CD4-positive, alpha-beta T cell treated with Interleukin-15 for 4 hours (primary cell): ENCODE data around the gene CLCN7.
"Not testable (repeated sequence)": the region's sequence is repeated elsewhere in the genome, so short reads cannot be mapped to it uniquely, and the experiment has no call there.

ENCODE experiments used
- DNase-seq: peaks from one replicate; pipeline ENCODE4 v3.0.0-alpha.2; 2020; ENCODE audit warnings: low spot score

Gene CLCN7

GRCh38 chr16:1487395-1488053 is 12.7 kb upstream of the CLCN7 start:
- DNase-seq: no peak

- no peak for DNase-seq
Measured at GRCh38 chr16:1486551-1487390, 11.9 kb upstream of the CLCN7 start.

- no peak for DNase-seq
Measured at GRCh38 chr16:1485847-1486496, 11.1 kb upstream of the CLCN7 start.

GRCh38 chr16:1481906-1482835 is 7.3 kb upstream of the CLCN7 start:
- DNase-seq: no peak

- DNase-seq: not testable (repeated sequence)
Measured at GRCh38 chr16:1478937-1479336, 4.1 kb upstream of the CLCN7 start.

- no peak for DNase-seq
Measured at GRCh38 chr16:1477033-1477432, 2.2 kb upstream of the CLCN7 start.

- DNase-seq: no peak
Measured at GRCh38 chr16:1475552-1476114, 805 bp upstream of the CLCN7 start.

GRCh38 chr16:1474082-1474795 is 589 bp downstream of the CLCN7 start:
- DNase-seq: no peak

- DNase-seq: no peak
Measured at GRCh38 chr16:1472974-1473373, 1.9 kb downstream of the CLCN7 start.

GRCh38 chr16:1471569-1472194 is 3.1 kb downstream of the CLCN7 start:
- DNase-seq: no peak

- DNase-seq: no peak
Measured at GRCh38 chr16:1470481-1471251, 4.2 kb downstream of the CLCN7 start.

GRCh38 chr16:1469693-1470201 is 5.1 kb downstream of the CLCN7 start:
- DNase-seq: no peak

- not testable (repeated sequence) for DNase-seq
Measured at GRCh38 chr16:1469141-1469540, 5.7 kb downstream of the CLCN7 start.

GRCh38 chr16:1468426-1468810 is 6.4 kb downstream of the CLCN7 start:
- DNase-seq: no peak

- no peak for DNase-seq
Measured at GRCh38 chr16:1466968-1467521, 7.8 kb downstream of the CLCN7 start.

GRCh38 chr16:1466054-1466453 is 8.8 kb downstream of the CLCN7 start:
- no peak for DNase-seq

GRCh38 chr16:1465567-1465915 is 9.3 kb downstream of the CLCN7 start:
- no peak for DNase-seq

- no peak for DNase-seq
Measured at GRCh38 chr16:1464894-1465566, 9.8 kb downstream of the CLCN7 start.
